Lung (tissue), 12 donors: ENCODE data around the gene PCYT2. TPM values are rescaled to one million over a fixed set of nuclear protein-coding genes. Genes with fewer than 3 reads are reported as not detected.

Source experiments
- ATAC-seq: fragments of 200-7000 bp; cut with Tn5 transposase; one replicate; pipeline ENCODE4 v1.9.1; 2020; ENCODE audit warnings: moderate number of reproducible peaks; ENCODE audit not compliant: insufficient read depth, low FRiP score
- DNase-seq, 3 donors: peaks; one replicate each; pipeline ENCODE4 v3.0.0-alpha.2; 2013 to 2017
- H3K27ac ChIP-seq, 2 donors: one replicate each; pipeline ENCODE4 v1.5.1; 2013; ENCODE audit warnings: mild to moderate bottlenecking in 2 of 2, moderate library complexity in 2 of 2, control low read depth in 1 of 2, inconsistent platforms in 1 of 2, low read depth in 1 of 2, low read length in 1 of 2
- H3K27me3 ChIP-seq, 3 donors: one replicate each; pipeline ENCODE4 v1.5.1; 2013; ENCODE audit warnings: low read length in 2 of 3; ENCODE audit not compliant: control insufficient read depth in 3 of 3, insufficient read depth in 3 of 3
- H3K36me3 ChIP-seq, 4 donors: one replicate each; pipeline ENCODE4 v1.5.1; 2013; ENCODE audit warnings: low read length in 4 of 4, mild to moderate bottlenecking in 1 of 4, moderate library complexity in 1 of 4; ENCODE audit not compliant: control insufficient read depth in 4 of 4, insufficient read depth in 4 of 4
- H3K4me1 ChIP-seq, 5 donors: one replicate each; pipeline ENCODE4 v1.5.1; 2013; ENCODE audit warnings: low read length in 5 of 5, mild to moderate bottlenecking in 2 of 5, moderate library complexity in 1 of 5; ENCODE audit not compliant: control insufficient read depth in 5 of 5, insufficient read depth in 5 of 5
- H3K4me3 ChIP-seq: one replicate; pipeline ENCODE4 v1.5.1; 2013; ENCODE audit warnings: mild to moderate bottlenecking, control low read depth, moderate library complexity
- H3K9ac ChIP-seq, 2 donors: one replicate each; pipeline ENCODE4 v1.5.1; 2013; ENCODE audit warnings: low read length in 2 of 2, control low read depth in 1 of 2; ENCODE audit not compliant: insufficient read depth in 1 of 2
- H3K9me3 ChIP-seq, 4 donors: one replicate each; pipeline ENCODE4 v1.5.1; 2013; ENCODE audit warnings: low read length in 3 of 4, mild to moderate bottlenecking in 1 of 4, moderate library complexity in 1 of 4; ENCODE audit not compliant: control insufficient read depth in 4 of 4, insufficient read depth in 3 of 4
- CTCF ChIP-seq: IDR thresholded peaks from 2 replicates; pipeline ENCODE4 v1.5.1; 2012; ENCODE audit warnings: mild to moderate bottlenecking; ENCODE audit errors: control extremely low read depth, extremely low read depth
- WGBS, 2 donors: extraction: QIAGEN DNeasy Blood & Tissue Kit; methylation state at CpG; one replicate each; pipeline ENCODE4 v1.1.7; 2013; 5-methylcytosine and 5-hydroxymethylcytosine counted together
- polyA plus RNA-seq, 2 donors: library from polyadenylated mRNA; stranded (reverse); fragments of 200-250 nt; gene quantifications; one replicate each; pipeline ENCODE4 v1.2.1, GENCODE V29; 2013
- total RNA-seq, 2 donors: library from RNA; depleted of rRNA in 1 of 2; stranded (reverse); fragments of >200 nt in 1 of 2; gene quantifications; one replicate each; pipeline ENCODE4 v1.2.1, GENCODE V29; 2014 to 2021
- donor health status: control.
- donor health status: control.
- donor health status: Bipolar disorder and iron deficiency.
- donor health status: healthy.
- donor health status: DM: yes; HTN: yes; CAD: no.

The PCYT2 gene
- total and polyA plus RNA-seq, 4 donors: 23.0 to 91.6 (median 67.5) TPM

DNA sequence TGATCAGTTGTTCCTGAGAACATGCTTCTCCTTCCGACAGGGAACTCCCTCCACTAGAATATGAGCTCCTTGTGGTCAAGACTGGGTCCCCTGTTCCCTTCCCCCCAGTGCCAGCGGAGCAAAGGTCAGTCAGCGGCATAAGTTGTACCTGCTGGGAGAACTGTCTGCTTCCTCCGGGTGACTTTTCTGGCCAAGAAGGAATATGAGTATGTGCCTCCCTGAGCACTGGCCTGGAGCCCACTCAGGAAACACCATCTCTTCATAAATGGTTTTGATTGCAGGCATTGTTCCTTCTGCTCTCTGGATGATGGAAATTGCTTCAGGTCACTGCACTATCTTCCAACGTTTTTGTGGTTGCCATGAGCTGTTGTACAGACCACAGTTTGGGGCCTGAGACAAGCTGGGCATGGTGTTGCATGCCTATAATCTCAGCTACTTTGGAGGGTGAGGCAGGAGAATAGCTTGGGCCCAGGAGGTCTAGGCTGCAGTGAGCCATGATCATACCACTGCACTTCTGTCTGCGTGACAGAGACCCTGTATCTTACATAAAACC is 48.0 kb downstream of the PCYT2 start:
- peak overlapping the region in 1 of 2 donors; percentile 35 for H3K27ac ChIP-seq
- DNase-seq: no peak
- WGBS, 2 donors: 46 to 73% methylated on average over 6 of the region's 6 CpGs
- no peak for ATAC-seq
- H3K9me3 ChIP-seq: no peaks in the 10 kb centered on the region
- H3K36me3 ChIP-seq: peaks cover 0 to 24% (median 19%) of the 10 kb centered on the region in 4 donors
- H3K27me3 ChIP-seq: no peaks in the 10 kb centered on the region
- peaks cover 0 to 23% (median 11%) of the 10 kb centered on the region in 5 donors for H3K4me1 ChIP-seq
- TF ChIP-seq CTCF: no peak
- H3K9ac ChIP-seq: no peak overlapping the region
- H3K4me3 ChIP-seq: no peak overlapping the region

GRCh38 chr17:81860756-81861568 is 50.2 kb downstream of the PCYT2 start:
- Histone ChIP-seq H3K27ac (peak overlapping the region; percentile 80 to 99), H3K9me3 (no peaks in the 10 kb centered on the region), H3K4me3 (peak overlapping the region; percentile 79), H3K9ac (peak overlapping the region; percentile 76 to 89), H3K36me3 (peaks cover 0 to 28% (median 23%) of the 10 kb centered on the region in 4 donors), H3K4me1 (peaks cover 0 to 23% (median 10%) of the 10 kb centered on the region in 5 donors), H3K27me3 (no peaks in the 10 kb centered on the region)
- TF ChIP-seq CTCF: no peak
- WGBS, 2 donors: 1% methylated on average over 73 to 74 of the region's 74 CpGs
- peak; percentile 92 for ATAC-seq
- peak; percentile 100 for DNase-seq

DNA sequence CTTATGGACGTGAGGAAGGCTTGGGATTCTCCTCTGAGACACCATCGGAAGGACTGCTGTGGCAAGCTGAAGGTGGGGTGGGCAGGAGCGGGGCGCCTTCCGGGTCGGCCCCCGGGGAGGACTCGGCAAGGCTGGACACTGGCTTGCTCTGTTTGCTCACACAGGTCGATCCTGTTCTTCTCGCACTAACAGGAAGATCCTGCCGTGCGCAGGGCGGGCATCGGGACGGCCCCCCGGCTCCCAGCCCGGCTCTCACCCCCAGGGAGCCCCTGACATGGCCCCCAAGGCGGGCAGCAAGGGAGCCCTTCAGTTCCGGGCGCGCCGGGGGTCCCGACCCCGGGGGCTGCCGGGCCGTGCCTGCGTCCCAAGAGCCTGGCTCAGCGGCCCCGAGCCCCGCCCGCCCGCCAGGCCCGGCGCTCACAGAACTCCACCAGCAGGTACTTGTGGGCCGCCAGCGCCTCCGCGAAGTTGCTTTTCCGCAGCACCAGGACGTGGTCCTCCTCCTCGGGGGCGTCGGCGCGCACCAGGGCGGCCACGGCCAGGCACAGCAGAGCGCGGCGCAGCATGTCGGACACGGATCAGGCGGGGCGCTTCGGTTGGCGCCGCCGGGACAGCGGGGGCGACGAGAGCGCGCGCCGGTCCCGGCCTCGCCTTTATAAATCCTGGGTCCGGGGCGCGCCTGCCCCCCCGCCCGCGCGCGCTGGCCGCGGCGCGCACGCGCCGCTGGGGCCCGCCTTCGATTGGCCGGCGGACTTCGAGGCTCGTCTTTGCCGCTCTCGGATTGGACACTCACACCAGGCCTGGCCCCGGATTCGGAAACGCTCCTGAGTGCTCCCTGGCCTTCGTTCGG is 51.1 kb downstream of the PCYT2 start, which contains the start of gene P4HB:
Gene P4HB, minus strand, starts transcription at position 630 of the 850 bp plus-strand sequence. Its CDS starts 64 bp downstream, at position 566.
- Histone ChIP-seq H3K27me3 (no peaks in the 10 kb centered on the region), H3K4me3 (peak within 1 kb of the TSS; percentile 79), H3K9me3 (no peaks in the 10 kb centered on the region), H3K9ac (peak within 1 kb of the TSS; percentile 91), H3K27ac (peak within 1 kb of the TSS; percentile 96 to 99), H3K36me3 (peaks cover 0 to 30% (median 24%) of the 10 kb centered on the region in 4 donors), H3K4me1 (peaks cover 0 to 23% (median 11%) of the 10 kb centered on the region in 5 donors)
- TF ChIP-seq CTCF: no peak
- ATAC-seq (no peak), DNase-seq (no peak)
- WGBS, 2 donors: 1% methylated on average over 88 to 95 of the region's 95 CpGs
